H9 (cell line): Measurements from ENCODE around the gene VAMP8. TPM values are rescaled to one million over a fixed set of nuclear protein-coding genes. Genes with fewer than 3 reads are reported as not detected.

Experiments
- DNase-seq: peaks from one replicate; pipeline ENCODE4 v3.0.0-alpha.2; 2017
- H2AFZ ChIP-seq: one replicate; pipeline ENCODE4 v1.6.1; 2013; ENCODE audit warnings: mild to moderate bottlenecking, low read length, control low read depth, moderate library complexity
- H2AK5ac ChIP-seq: 2 replicates; pipeline ENCODE4 v1.6.1; 2013; ENCODE audit warnings: low read length, control low read depth, mixed read lengths; ENCODE audit not compliant: insufficient read length
- H2BK120ac ChIP-seq: one replicate; pipeline ENCODE4 v1.6.1; 2013; ENCODE audit warnings: low read depth, mild to moderate bottlenecking, low read length, control low read depth, inconsistent platforms; ENCODE audit not compliant: poor library complexity, severe bottlenecking
- H2BK12ac ChIP-seq: 2 replicates; pipeline ENCODE4 v1.6.1; 2013; ENCODE audit warnings: low read length, control low read depth, mixed read lengths, low read depth; ENCODE audit not compliant: insufficient read length
- H2BK15ac ChIP-seq: 2 replicates; pipeline ENCODE4 v1.6.1; 2013; ENCODE audit warnings: low read depth, low read length, control low read depth
- H2BK20ac ChIP-seq: one replicate; pipeline ENCODE4 v1.6.1; 2013; ENCODE audit warnings: low read depth, mild to moderate bottlenecking, low read length, control low read depth, inconsistent platforms; ENCODE audit not compliant: poor library complexity, severe bottlenecking
- H2BK5ac ChIP-seq: 2 replicates; pipeline ENCODE4 v1.6.1; 2013; ENCODE audit warnings: low read length, control low read depth, mixed read lengths; ENCODE audit not compliant: insufficient read length
- H3K14ac ChIP-seq: 2 replicates; pipeline ENCODE4 v1.6.1; 2013; ENCODE audit warnings: low read length, control low read depth; ENCODE audit not compliant: insufficient read depth
- H3K18ac ChIP-seq: 2 replicates; pipeline ENCODE4 v1.6.1; 2013; ENCODE audit warnings: low read depth, mild to moderate bottlenecking, mixed read lengths, low read length, control low read depth; ENCODE audit not compliant: insufficient read length
- H3K23ac ChIP-seq: 2 replicates; pipeline ENCODE4 v1.6.1; 2013; ENCODE audit warnings: low read length, control low read depth, mixed read lengths, low read depth; ENCODE audit not compliant: insufficient read length
- H3K23me2 ChIP-seq: 2 replicates; pipeline ENCODE4 v1.6.1; 2013; ENCODE audit warnings: low read depth, mild to moderate bottlenecking, mixed read lengths, low read length, control low read depth; ENCODE audit not compliant: insufficient read length, poor library complexity, severe bottlenecking
- H3K27ac ChIP-seq: 2 replicates; pipeline ENCODE4 v1.5.1; 2013; ENCODE audit warnings: low read length, control low read depth, mixed read lengths, low read depth; ENCODE audit not compliant: insufficient read length
- H3K27me3 ChIP-seq: 2 replicates; pipeline ENCODE4 v1.6.1; 2013; ENCODE audit warnings: low read length, control low read depth, inconsistent platforms; ENCODE audit not compliant: insufficient read depth
- H3K4ac ChIP-seq: 2 replicates; pipeline ENCODE4 v1.6.1; 2013; ENCODE audit warnings: low read depth, mild to moderate bottlenecking, control low read depth, inconsistent platforms, low read length, moderate library complexity
- H3K4me1 ChIP-seq: 2 replicates; pipeline ENCODE4 v1.6.1; 2013; ENCODE audit warnings: low read length, control low read depth, inconsistent platforms; ENCODE audit not compliant: insufficient read depth
- H3K4me2 ChIP-seq: 2 replicates; pipeline ENCODE4 v1.6.1; 2013; ENCODE audit warnings: low read length, control low read depth, mixed read lengths; ENCODE audit not compliant: insufficient read length, insufficient read depth
- H3K56ac ChIP-seq: 2 replicates; pipeline ENCODE4 v1.6.1; 2013; ENCODE audit warnings: low read depth, mild to moderate bottlenecking, mixed read lengths, low read length, control low read depth; ENCODE audit not compliant: insufficient read length
- H3K79me1 ChIP-seq: 2 replicates; pipeline ENCODE4 v1.6.1; 2013; ENCODE audit warnings: low read depth, mild to moderate bottlenecking, moderate library complexity, low read length, control low read depth, inconsistent platforms; ENCODE audit not compliant: insufficient read depth, poor library complexity, severe bottlenecking
- H3K79me2 ChIP-seq: 2 replicates; pipeline ENCODE4 v1.6.1; 2013; ENCODE audit warnings: low read length, control low read depth, inconsistent platforms; ENCODE audit not compliant: insufficient read depth
- H3K9ac ChIP-seq: 2 replicates; pipeline ENCODE4 v1.6.1; 2013; ENCODE audit warnings: low read length, control low read depth, mixed read lengths; ENCODE audit not compliant: insufficient read length; ENCODE audit errors: extremely low read depth
- H3K9me3 ChIP-seq: one replicate; pipeline ENCODE4 v1.6.1; 2013; ENCODE audit warnings: low read depth, low read length, inconsistent platforms; ENCODE audit not compliant: control insufficient read depth
- H3T11ph ChIP-seq: one replicate; pipeline ENCODE4 v1.6.1; 2013; ENCODE audit warnings: mild to moderate bottlenecking, low read length, control low read depth, inconsistent platforms
- H4K20me1 ChIP-seq: one replicate; pipeline ENCODE4 v1.6.1; 2013; ENCODE audit not compliant: control insufficient read depth, insufficient read length, insufficient read depth
- H4K5ac ChIP-seq: 2 replicates; pipeline ENCODE4 v1.6.1; 2013; ENCODE audit warnings: low read depth, mild to moderate bottlenecking, mixed read lengths, low read length, control low read depth; ENCODE audit not compliant: insufficient read length
- H4K8ac ChIP-seq: replicated peaks from 2 replicates; pipeline ENCODE4 v1.6.1; 2013; ENCODE audit warnings: low read length, control low read depth, mixed read lengths, low read depth; ENCODE audit not compliant: insufficient read length
- H4K91ac ChIP-seq: 2 replicates; pipeline ENCODE4 v1.6.1; 2013; ENCODE audit warnings: low read depth, mild to moderate bottlenecking, moderate library complexity, mixed read lengths, low read length, control low read depth; ENCODE audit not compliant: insufficient read length
- H3K27ac Mint-ChIP-seq, 3 experiments: 2 replicates in 2 of 3; 3 replicates in 1 of 3; pipeline ENCODE4 v1.8.0; 2020 to 2021; ENCODE audit warnings: mixed read lengths in 3 of 3, mild to moderate bottlenecking in 1 of 3, moderate library complexity in 1 of 3
- H3K27me3 Mint-ChIP-seq: 2 replicates; pipeline ENCODE4 v1.8.0; 2021; ENCODE audit warnings: low read depth, mild to moderate bottlenecking, moderate library complexity, mixed read lengths
- H3K36me3 Mint-ChIP-seq, 3 experiments: 2 replicates in 2 of 3; 3 replicates in 1 of 3; pipeline ENCODE4 v1.8.0; 2020 to 2021; ENCODE audit warnings: low read depth in 3 of 3, mixed read lengths in 3 of 3; ENCODE audit not compliant: insufficient read depth in 1 of 3
- H3K4me1 Mint-ChIP-seq, 2 experiments: 2 replicates each; pipeline ENCODE4 v1.8.0; 2020; ENCODE audit warnings: mixed read lengths in 2 of 2
- H3K4me3 Mint-ChIP-seq, 2 experiments: 2 replicates in 1 of 2; 3 replicates in 1 of 2; pipeline ENCODE4 v1.8.0; 2020 to 2021; ENCODE audit warnings: mild to moderate bottlenecking in 2 of 2, mixed read lengths in 2 of 2, moderate library complexity in 1 of 2
- H3K9me3 Mint-ChIP-seq, 2 experiments: 2 replicates in 1 of 2; 3 replicates in 1 of 2; pipeline ENCODE4 v1.8.0; 2020; ENCODE audit warnings: mild to moderate bottlenecking in 2 of 2, mixed read lengths in 2 of 2, moderate library complexity in 1 of 2
- CTCF ChIP-seq: fragments of 200-600 bp; sonication (generic); conservative IDR thresholded peaks from 3 replicates; pipeline ENCODE4 v1.8.0; 2021; ENCODE audit warnings: antibody characterized with exemption, mild to moderate bottlenecking
- WGBS: extraction: QIAGEN DNeasy Blood & Tissue Kit; methylation state at CpG from one replicate; pipeline ENCODE4 v1.1.7; 2013; ENCODE audit warnings: missing lambda C conversion rate, low lambda C conversion rate, mixed read lengths; ENCODE audit not compliant: insufficient read length; ENCODE audit errors: extremely low coverage; 5-methylcytosine and 5-hydroxymethylcytosine counted together
- total RNA-seq: library from RNA; stranded (reverse); gene quantifications from 2 replicates; pipeline ENCODE4 v1.2.1, GENCODE V29; 2021

VAMP8 gene
- total RNA-seq, 1 experiment from 2014 or later, result 33.4 TPM

GRCh38 chr2:85557130-85557529 lies 20.3 kb upstream of the VAMP8 start:
- H3K27me3 Mint-ChIP-seq, result no peaks in the 10 kb centered on the region
- H3K14ac ChIP-seq, result no peak overlapping the region
- H3K4me1 Mint-ChIP-seq, result peaks cover 11 to 12% of the 10 kb centered on the region in 2 experiments; a peak in 3 of 4 replicates

More at GRCh38 chr2:85557130-85557529, 20.3 kb upstream of the VAMP8 start:
- no peaks in the 10 kb centered on the region for H3K79me1 ChIP-seq
- H3K27ac ChIP-seq, result no peak overlapping the region
- no peaks in the 10 kb centered on the region for H3K23me2 ChIP-seq
- H2AFZ ChIP-seq, result no peak overlapping the region
- H3T11ph ChIP-seq, result no peak overlapping the region
- no peaks in the 10 kb centered on the region for H4K20me1 ChIP-seq
- TF ChIP-seq CTCF, result no peak
- H4K5ac ChIP-seq, result no peak overlapping the region
- H3K56ac ChIP-seq, result no peak overlapping the region
- H3K79me2 ChIP-seq, result peaks cover 5% of the 10 kb centered on the region; the same call in 1 of the 2 replicates
- no peak overlapping the region for H2BK12ac ChIP-seq
- H3K23ac ChIP-seq, result no peak overlapping the region
- H2BK120ac ChIP-seq, result no peak overlapping the region
- no peak overlapping the region for H3K4ac ChIP-seq
- no peak overlapping the region for H4K8ac ChIP-seq
- no peak overlapping the region for H2AK5ac ChIP-seq
- H3K4me2 ChIP-seq, result no peak overlapping the region
- Mint-ChIP-seq H3K27ac (no peak overlapping the region), H3K36me3 (peaks cover 15 to 44% (median 42%) of the 10 kb centered on the region in 3 experiments), H3K9me3 (no peaks in the 10 kb centered on the region), H3K4me3 (no peak overlapping the region)
- no peak overlapping the region for H2BK5ac ChIP-seq
- H3K27me3 ChIP-seq, result no peaks in the 10 kb centered on the region
- no peak overlapping the region for H2BK15ac ChIP-seq
- no peak for DNase-seq
- no peaks in the 10 kb centered on the region for H3K4me1 ChIP-seq
- H3K9me3 ChIP-seq, result no peaks in the 10 kb centered on the region
- no peak overlapping the region for H3K18ac ChIP-seq
- WGBS, result no CpG with 5 or more reads among the region's 5 CpGs
- H4K91ac ChIP-seq, result no peak overlapping the region
- no peak overlapping the region for H2BK20ac ChIP-seq
- no peak overlapping the region for H3K9ac ChIP-seq
